ENCODE measurements around the gene PDYN. TPM values are rescaled to one million over a fixed set of nuclear protein-coding genes. Genes with fewer than 3 reads are reported as not detected.
A peak's percentile ranks its signal among the peaks of the same experiment; 100 is the strongest.

Gene PDYN
- total RNA-seq, 1 experiment from 2014 or later = not detected

- Histone ChIP-seq H3K36me3 (ENCODE audit: insufficient read depth, low read length, poor library complexity, severe bottlenecking) (no peaks in the 10 kb centered on the region), H3K4me3 (ENCODE audit: low read depth, low read length, poor library complexity, severe bottlenecking) (no peak overlapping the region), H3K27me3 (replicated peaks; ENCODE audit: insufficient read depth, low read depth, low read length, poor library complexity) (no peaks in the 10 kb centered on the region), H3K4me1 (ENCODE audit: insufficient read depth, low read length, poor library complexity, severe bottlenecking) (peaks cover 33% of the 10 kb centered on the region), H3K9me3 (ENCODE audit: low read depth, low read length, poor library complexity, severe bottlenecking) (no peaks in the 10 kb centered on the region), H3K27ac (ENCODE audit: low read depth, low read length, poor library complexity, severe bottlenecking) (no peak overlapping the region)
- no peak for DNase-seq (ENCODE audit: low spot score)
- CTCF ChIA-PET = no interaction called here
- TF ChIP-seq CTCF (conservative IDR thresholded peaks at IDR 0.05; ENCODE audit: low read depth, low read length) (no peak), EZH2 (IDR thresholded peaks at IDR 0.05; ENCODE audit: borderline replicate concordance, low read depth, low read length, poor library complexity, severe bottlenecking) (no peak)
- no TSS peak for BruUV-seq (replicated peaks)
- POLR2A ChIA-PET (ENCODE audit: low non-redundant PET) = no interaction called here
- intact Hi-C loops (cut with micrococcal nuclease; ENCODE audit: unreplicated experiment) = no loop called here
These were observed 48.7 kb downstream of the PDYN start for GRCh38 chr20:1945134-1945618.

GRCh38 chr20:1944345-1945091 is 49.3 kb downstream of the PDYN start:
- Histone ChIP-seq H3K4me1 (ENCODE audit: insufficient read depth, low read length, poor library complexity, severe bottlenecking) (peaks cover 27% of the 10 kb centered on the region), H3K27ac (ENCODE audit: low read depth, low read length, poor library complexity, severe bottlenecking) (no peak overlapping the region), H3K27me3 (replicated peaks; ENCODE audit: insufficient read depth, low read depth, low read length, poor library complexity) (no peaks in the 10 kb centered on the region), H3K9me3 (ENCODE audit: low read depth, low read length, poor library complexity, severe bottlenecking) (no peaks in the 10 kb centered on the region), H3K36me3 (ENCODE audit: insufficient read depth, low read length, poor library complexity, severe bottlenecking) (no peaks in the 10 kb centered on the region), H3K4me3 (ENCODE audit: low read depth, low read length, poor library complexity, severe bottlenecking) (no peak overlapping the region)
- no peak for DNase-seq (ENCODE audit: low spot score)
- BruUV-seq (replicated peaks) = no TSS peak
- POLR2A ChIA-PET (ENCODE audit: low non-redundant PET) = no interaction called here
- intact Hi-C loops (cut with micrococcal nuclease; ENCODE audit: unreplicated experiment) = no loop called here
- CTCF ChIA-PET = interaction anchor here (1.1 kb wide), 1 partner anchor 7 kb away, joined by 3 read pairs; no protein-coding TSS in a partner anchor
- TF ChIP-seq CTCF (conservative IDR thresholded peaks at IDR 0.05; ENCODE audit: low read depth, low read length) (peak; percentile 19; the same call in 1 of the 2 replicates), EZH2 (IDR thresholded peaks at IDR 0.05; ENCODE audit: borderline replicate concordance, low read depth, low read length, poor library complexity, severe bottlenecking) (no peak)

- Histone ChIP-seq H3K27me3 (replicated peaks; ENCODE audit: insufficient read depth, low read depth, low read length, poor library complexity) (no peaks in the 10 kb centered on the region), H3K36me3 (ENCODE audit: insufficient read depth, low read length, poor library complexity, severe bottlenecking) (peaks cover 5% of the 10 kb centered on the region), H3K27ac (ENCODE audit: low read depth, low read length, poor library complexity, severe bottlenecking) (no peak overlapping the region), H3K9me3 (ENCODE audit: low read depth, low read length, poor library complexity, severe bottlenecking) (no peaks in the 10 kb centered on the region), H3K4me1 (ENCODE audit: insufficient read depth, low read length, poor library complexity, severe bottlenecking) (peaks cover 16% of the 10 kb centered on the region), H3K4me3 (ENCODE audit: low read depth, low read length, poor library complexity, severe bottlenecking) (no peak overlapping the region)
- intact Hi-C loops (cut with micrococcal nuclease; ENCODE audit: unreplicated experiment) = no loop called here
- ChIA-PET POLR2A (ENCODE audit: low non-redundant PET) (interaction anchor here (0.6 kb wide), 1 partner anchor 196 kb away, joined by 3 read pairs; no protein-coding TSS in a partner anchor), CTCF (interaction anchor here (1.1 kb wide), 1 partner anchor 9 kb away, joined by 3 read pairs; no protein-coding TSS in a partner anchor)
- TF ChIP-seq EZH2 (IDR thresholded peaks at IDR 0.05; ENCODE audit: borderline replicate concordance, low read depth, low read length, poor library complexity, severe bottlenecking) (no peak), CTCF (conservative IDR thresholded peaks at IDR 0.05; ENCODE audit: low read depth, low read length) (no peak)
- BruUV-seq (replicated peaks) = no TSS peak
- no peak for DNase-seq (ENCODE audit: low spot score)
These were observed 50.4 kb downstream of the PDYN start for GRCh38 chr20:1943275-1944002.
